ENCODE results near the gene IL22.

Gene IL22

GRCh38 chr12:68253504-68253903, at the start of gene IL22:
Gene IL22, minus strand, starts transcription at chr12:68253604. Its CDS starts 156 bp downstream, at chr12:68253448.
- in situ Hi-C loops (cut with MboI; ENCODE audit: low sequenced_read_pairs), result no loop called here

- in situ Hi-C loops (cut with MboI; ENCODE audit: low sequenced_read_pairs), result no loop called here
Observed at GRCh38 chr12:68297929-68298328, 44.5 kb upstream of the IL22 start.

GRCh38 chr12:68294251-68294650, 40.8 kb upstream of the IL22 start:
- in situ Hi-C loops (cut with MboI; ENCODE audit: low sequenced_read_pairs), result no loop called here

GRCh38 chr12:68293347-68293746, 39.9 kb upstream of the IL22 start:
- in situ Hi-C loops (cut with MboI; ENCODE audit: low sequenced_read_pairs), result no loop called here

DNA sequence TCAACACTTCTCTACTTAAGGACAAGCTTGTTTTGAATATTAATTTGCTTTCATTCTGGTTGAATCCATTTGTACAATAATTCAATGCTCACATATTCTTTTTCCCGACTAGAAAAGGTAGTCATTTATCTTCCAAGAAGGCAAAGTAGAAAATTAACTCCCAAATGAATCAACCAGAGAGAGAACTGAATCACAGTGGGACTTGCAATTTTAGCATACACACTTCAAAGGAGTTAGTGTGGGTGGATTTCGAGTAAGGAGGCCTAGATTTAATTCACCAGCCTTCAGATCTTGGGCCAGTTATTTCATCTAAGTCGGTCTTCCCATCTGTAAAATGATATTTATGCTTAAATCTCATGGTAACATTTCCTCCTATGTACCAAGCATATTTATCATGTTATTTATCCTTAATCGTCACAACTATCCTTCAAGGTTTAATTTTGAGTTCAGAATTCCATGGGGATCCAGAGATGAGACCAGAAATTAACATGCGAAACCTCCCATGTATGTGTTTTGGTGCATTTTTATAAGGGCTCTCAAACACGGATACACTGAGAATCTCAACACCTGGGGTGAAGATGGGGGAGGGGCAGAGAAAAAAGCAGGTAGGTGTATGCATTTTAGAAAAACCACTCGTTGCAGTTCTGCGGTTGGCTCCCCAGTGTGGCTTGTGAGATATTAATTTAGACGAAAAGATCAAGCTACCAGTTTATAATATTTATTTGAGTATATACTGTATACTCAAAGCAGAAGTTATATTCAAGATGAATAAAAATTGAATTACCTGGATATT, 38.9 kb upstream of the IL22 start:
- in situ Hi-C loops (cut with MboI; ENCODE audit: low sequenced_read_pairs), result no loop called here

DNA sequence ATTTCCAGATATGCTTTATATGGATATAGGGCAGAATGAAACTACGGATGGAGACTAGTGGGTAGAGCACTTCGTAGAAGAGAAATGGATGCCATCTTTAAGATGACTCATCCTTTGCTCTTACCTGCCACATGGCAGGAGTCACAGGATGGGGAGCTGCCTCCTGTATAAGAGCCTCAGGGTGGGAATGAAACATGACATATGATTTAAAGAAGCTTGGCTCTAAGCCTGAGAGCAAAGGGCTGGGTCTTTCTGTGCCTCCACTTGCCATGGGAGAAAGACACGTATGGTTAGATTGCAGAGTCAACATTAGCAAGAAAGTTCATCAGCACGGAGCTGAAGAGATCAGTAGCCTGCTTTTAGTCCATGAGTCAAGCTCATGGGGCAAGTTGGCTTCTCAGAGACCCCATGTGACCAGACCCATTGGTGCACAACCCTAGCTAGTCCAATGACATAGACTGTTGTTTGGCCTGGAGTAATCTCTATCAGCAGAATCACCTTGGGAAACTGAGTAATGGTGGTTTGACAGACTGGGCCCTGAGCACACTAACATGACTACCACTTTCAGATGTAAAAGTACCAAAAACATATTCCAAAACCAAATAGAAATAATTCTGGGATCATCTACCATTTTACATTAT, 38.1 kb upstream of the IL22 start:
- in situ Hi-C loops (cut with MboI; ENCODE audit: low sequenced_read_pairs), result no loop called here

DNA sequence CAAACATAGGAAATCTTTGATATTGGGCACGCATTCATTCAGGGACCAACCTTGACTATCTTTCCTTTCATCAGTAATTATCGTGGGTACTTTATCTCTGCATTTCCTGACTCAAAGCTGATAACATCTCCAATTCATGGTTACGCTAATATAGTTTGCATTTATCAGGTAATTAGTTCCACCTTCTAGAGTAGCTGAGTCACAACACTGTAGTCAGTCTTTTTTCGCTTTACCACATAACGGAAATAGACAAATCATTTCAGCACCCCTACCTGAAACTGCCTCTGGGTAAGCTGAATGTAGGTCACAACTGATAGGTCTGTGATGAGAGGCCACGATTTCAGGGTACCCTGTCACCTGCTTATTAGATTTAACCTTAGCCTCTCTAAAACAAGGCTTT, 36.7 kb upstream of the IL22 start:
- in situ Hi-C loops (cut with MboI; ENCODE audit: low sequenced_read_pairs), result no loop called here

DNA sequence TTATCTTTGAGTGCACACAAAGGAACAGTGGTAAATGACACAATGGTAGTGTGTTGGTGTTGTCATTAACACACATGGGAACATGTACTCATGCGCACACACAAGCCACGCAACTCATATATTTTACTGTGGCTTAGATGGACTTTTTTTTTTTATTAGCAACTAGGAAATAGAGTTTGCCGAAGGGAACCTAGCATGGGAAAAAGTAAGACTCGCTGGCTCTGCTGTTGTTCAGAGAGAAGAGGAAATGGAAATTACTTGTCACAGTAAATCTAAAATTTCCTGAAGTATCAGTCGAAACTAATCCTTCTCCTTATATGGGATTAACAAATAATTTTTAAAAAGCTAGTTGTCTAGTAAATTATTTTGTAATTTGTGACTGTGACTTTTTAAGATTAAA, 33.7 kb upstream of the IL22 start:
- in situ Hi-C loops (cut with MboI; ENCODE audit: low sequenced_read_pairs), result no loop called here

GRCh38 chr12:68286396-68286795, 33.0 kb upstream of the IL22 start:
- in situ Hi-C loops (cut with MboI; ENCODE audit: low sequenced_read_pairs), result no loop called here

GRCh38 chr12:68285541-68285940, 32.1 kb upstream of the IL22 start:
- in situ Hi-C loops (cut with MboI; ENCODE audit: low sequenced_read_pairs), result no loop called here

DNA sequence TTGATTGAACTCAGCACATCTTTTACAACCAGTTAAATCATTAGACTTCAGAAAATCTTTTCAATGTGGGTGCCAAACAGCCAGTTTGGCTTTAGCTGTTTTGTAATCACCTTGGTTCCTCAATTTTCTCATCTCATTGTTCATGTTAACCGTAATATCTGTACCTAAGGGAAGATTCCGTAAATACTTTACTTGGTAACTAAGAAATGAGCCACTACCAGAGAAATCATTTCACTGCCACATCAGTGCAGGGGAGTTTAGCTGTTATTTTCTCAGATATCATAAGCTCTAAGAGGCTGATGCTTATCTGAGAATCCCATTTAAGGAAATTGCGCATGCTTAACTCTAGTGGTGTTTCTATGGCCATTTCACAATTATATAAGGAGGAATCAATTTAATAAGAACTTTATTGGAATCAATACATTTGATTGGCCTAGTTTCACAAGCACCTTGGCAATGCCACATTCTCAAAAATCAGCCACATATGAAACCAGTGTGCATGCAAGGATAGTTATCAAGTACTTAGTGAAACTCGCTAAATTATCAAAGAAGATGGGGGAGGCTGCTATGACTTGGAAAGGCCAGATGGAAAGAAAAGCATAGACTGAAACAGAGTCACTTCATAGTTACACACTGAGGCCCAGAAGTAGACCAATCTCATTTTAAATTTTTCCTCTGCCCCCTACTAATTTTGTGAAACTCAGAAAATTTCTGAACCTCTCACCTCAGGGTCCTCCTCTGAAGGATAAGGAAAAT, 28.1 kb upstream of the IL22 start:
- in situ Hi-C loops (cut with MboI; ENCODE audit: low sequenced_read_pairs), result no loop called here

GRCh38 chr12:68280240-68280639, 26.8 kb upstream of the IL22 start:
- in situ Hi-C loops (cut with MboI; ENCODE audit: low sequenced_read_pairs), result no loop called here

DNA sequence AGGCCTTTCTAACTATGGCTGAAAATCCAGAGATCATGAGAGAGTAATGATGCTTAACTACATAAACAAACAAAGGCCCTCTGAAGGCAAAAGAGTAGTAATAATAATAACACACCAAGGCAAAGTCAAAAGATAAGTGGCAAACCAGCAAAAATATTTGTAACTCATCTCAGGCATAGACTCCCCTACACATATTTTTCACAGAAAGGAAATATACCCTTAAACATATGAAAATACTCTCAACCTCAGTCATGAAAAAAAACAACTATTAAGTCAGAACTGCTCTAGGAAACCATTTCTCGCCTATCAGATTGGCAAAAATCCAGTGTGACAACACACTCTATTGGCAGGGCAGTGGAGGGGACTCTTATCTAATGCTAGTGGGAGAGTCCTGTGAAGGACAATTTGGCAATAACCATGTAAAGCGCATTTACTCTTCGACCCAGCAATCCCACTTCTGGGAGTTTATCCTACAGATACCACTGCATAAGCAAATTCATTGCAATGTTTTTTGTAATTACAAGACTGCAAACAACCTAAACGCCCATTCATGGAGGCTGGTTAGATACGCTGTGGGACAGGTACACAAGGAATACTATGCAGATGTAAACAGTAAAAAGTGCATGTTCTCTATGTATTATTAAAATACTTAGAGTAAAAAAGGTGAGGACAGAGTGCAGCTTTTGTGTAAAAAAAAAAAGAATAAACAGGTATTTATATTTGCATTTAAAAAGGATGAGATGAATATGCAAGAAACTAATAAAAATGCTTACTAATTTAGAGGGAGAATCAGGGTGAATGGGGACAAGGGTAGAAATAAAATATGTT, 26.0 kb upstream of the IL22 start:
- in situ Hi-C loops (cut with MboI; ENCODE audit: low sequenced_read_pairs), result no loop called here

DNA sequence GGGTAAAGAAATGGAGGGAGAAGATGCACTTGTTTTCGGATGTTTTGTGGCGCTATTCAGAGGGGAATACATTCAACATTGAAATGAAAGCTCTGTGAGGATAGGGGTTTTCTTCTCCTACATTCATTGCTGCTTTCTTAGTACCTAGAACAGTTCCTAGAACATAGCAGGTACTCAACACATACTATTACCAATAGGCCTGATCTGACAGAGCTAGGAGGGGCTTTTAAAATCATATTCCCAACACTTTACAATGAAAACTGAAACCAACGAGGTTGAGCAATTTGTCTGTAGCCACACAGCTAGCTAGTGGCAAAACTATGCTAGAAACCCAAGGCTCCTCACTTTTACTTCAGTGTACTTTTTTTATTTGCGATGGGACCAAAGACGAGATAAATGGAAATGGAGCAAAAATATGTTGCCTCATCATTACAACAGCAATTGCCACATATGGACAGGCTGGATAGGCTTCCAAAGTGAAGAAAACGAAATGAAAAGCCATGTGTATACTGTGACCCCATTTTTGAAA, 23.1 kb upstream of the IL22 start:
- in situ Hi-C loops (cut with MboI; ENCODE audit: low sequenced_read_pairs), result no loop called here

DNA sequence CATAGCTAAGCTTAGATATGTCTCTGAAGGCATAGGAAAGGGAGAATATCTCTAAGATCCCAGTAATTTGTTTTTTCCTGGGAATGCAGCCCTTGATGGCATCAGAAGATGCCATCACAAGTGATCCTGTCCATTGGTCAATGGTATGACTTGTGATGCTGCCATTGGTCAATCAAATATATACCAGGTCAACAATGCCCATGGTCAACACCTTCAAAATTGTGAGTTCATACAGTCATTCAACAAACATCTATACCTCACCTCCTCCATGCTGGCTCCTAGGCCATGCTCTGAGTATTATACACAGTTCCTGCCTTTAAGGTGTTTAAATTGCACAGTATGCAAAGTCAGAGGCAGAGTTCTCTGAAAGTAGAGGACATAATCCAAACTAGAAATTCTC, 19.3 kb upstream of the IL22 start:
- in situ Hi-C loops (cut with MboI; ENCODE audit: low sequenced_read_pairs), result no loop called here

DNA sequence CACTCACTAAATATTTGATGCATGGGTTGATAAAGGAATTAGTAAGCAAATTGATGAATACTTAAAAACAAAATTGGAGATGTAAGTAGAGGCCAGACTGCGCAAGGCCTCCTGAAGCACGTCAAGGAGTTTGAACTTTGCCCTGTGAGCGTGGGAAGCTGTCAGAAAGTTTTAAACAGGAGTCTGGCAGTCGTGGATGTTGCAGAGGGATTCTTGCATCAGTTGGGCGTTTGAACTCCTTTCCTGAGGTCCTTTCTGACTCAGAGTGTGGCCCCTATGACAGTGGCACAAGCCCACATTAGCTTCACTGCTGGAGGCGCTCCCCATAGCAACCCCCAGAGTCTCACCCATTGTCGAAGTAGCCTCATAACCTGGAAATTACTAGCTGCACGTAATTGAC, 17.9 kb upstream of the IL22 start:
- in situ Hi-C loops (cut with MboI; ENCODE audit: low sequenced_read_pairs), result no loop called here

DNA sequence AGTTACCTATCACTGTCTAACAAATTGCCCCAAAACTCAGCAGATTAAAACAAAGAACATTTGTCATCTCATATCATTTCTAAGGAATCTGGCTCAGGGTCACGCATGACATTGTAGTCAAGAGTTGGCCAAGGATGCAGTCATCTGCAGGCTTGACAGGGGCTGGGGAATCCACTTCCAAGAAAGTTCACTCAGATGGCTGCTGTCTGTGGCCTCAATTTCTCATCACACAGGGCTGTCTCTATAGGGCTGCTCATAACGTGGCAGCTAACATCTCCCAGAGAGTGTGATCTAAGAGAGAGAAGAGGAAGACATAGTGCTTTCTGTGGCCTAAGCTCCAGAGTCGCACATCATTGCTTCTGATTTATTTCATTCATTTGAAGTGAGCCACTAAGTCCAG, 17.0 kb upstream of the IL22 start:
- in situ Hi-C loops (cut with MboI; ENCODE audit: low sequenced_read_pairs), result no loop called here

DNA sequence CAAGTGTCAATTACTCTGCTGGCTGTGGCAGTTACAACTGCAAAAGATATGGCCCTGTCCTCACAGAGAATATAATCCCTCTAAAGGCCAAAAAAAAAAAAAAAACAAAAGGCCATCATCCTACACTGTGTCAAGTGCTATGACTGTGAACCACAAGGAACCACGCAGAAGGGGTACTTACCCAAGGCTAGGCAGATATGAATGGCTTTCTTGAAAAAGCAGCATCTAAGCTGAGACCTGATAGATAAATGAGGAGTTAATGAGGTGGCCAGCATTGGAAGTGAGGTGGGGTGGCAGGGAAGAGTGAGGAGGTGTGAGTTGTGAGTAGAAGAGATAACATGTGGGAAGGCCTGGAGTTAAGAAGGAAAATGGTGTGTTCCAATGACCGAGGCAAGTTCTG, 16.4 kb upstream of the IL22 start:
- in situ Hi-C loops (cut with MboI; ENCODE audit: low sequenced_read_pairs), result no loop called here

DNA sequence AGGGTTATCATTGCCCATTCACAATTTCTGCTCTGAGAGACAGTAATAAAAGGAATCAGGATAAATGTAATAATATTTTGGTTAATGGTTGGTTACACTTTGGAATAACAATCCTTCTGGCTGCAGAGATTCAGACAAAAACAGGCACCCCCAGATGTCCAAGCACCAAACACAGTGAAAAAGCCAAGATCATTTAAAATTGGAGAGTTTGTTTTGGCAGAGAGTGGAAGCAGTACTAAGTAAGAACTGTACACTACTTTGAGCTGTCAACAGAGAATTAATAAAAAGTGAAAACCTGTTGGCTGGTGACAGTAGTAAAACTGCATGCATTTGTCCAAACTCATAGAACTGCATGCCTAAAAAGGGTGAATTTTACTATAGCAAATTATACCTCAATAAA, 15.6 kb upstream of the IL22 start:
- in situ Hi-C loops (cut with MboI; ENCODE audit: low sequenced_read_pairs), result no loop called here

GRCh38 chr12:68267892-68268396, 14.5 kb upstream of the IL22 start:
- in situ Hi-C loops (cut with MboI; ENCODE audit: low sequenced_read_pairs), result no loop called here

GRCh38 chr12:68264857-68265256, 11.5 kb upstream of the IL22 start:
- in situ Hi-C loops (cut with MboI; ENCODE audit: low sequenced_read_pairs), result no loop called here
